Cardiac septum (tissue), 1 donor: Measurements from ENCODE around the gene STK33. TPM values are rescaled to one million over a fixed set of nuclear protein-coding genes. Genes with fewer than 3 reads are reported as not detected.

ENCODE experiments used
- DNase-seq: peaks from one replicate; pipeline ENCODE4 v3.0.0-alpha.2; 2020; ENCODE audit warnings: low spot score
- intact Hi-C: fragments of 100-400 bp; cut with DNase I; formaldehyde crosslinking; loops from one replicate; pipeline ENCODE4 v1.14.0; 2022
- long read RNA-seq: library from polyadenylated mRNA; unstranded; transcript quantifications from one replicate; pipeline ENCODE4 v2.0.0, GENCODE V29; 2021
- total RNA-seq: library from RNA; stranded (reverse); fragmentation: NEBNext Ultra II Directional; extraction: Animal tissue kit (Norgen Biotek cat#: 25700); gene quantifications from one replicate; pipeline ENCODE4 v1.2.1, GENCODE V29; 2021
- donor health status: DM: no; HTN: no; CAD: no.

Gene STK33
- 24.8 TPM for total RNA-seq
- long read RNA-seq, partial matches to known transcripts = 1 of 20 reads
- long read RNA-seq, other reads (novel, unspliced or antisense) = 18 of 20 reads

DNA sequence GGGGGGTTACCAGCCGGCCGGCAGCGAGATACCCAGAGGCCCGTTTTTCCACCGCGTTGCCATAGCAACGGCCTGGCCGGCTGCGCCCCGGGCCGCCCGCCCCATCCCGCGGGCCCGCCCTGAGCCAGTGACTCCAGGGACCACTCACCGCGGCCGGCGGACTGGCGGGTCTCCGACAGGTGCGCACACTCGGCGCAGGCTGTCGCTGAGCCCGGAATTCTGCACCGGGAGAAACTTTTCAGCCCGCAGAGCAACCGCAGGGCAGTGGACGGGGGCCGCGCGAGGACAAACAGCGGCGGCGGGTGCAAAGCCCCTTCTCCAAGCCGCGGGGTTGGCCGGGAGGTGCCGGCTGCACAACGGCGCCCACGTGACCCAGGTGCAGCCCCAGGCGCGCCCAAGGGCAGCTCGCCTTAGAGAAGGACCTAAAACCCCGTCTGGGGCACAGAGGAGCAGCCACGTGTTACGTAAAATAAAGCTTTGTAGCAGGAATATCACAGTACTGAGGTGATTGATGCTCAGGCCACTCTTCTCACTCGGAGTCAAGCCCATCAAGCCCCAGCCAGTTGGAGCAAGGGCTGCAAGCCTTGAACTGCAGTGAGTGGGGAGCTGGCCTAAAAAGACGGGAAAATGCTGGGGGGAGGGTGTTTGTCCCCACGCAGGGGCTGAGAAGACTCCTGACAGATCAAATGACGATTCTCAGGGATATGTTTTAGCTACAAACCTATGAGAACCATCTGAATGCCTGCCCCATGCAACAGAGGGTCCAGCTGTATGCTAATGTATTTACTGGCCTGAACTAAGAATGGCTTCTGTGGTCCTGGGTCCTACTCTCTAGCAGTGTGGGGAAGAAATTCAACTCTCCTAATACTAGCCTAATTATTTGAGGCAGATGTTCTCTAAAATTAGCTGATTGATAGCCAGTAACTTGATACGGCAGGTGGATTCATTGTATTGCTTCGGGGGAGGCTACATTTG is at the start of gene STK33:
TSS of gene STK33 (minus strand) at position 294 of the 975 bp plus-strand sequence. CDS start 119,323 bp downstream, outside the sequence.
- peak; percentile 83 for DNase-seq
- intact Hi-C loops = no loop called here

DNA sequence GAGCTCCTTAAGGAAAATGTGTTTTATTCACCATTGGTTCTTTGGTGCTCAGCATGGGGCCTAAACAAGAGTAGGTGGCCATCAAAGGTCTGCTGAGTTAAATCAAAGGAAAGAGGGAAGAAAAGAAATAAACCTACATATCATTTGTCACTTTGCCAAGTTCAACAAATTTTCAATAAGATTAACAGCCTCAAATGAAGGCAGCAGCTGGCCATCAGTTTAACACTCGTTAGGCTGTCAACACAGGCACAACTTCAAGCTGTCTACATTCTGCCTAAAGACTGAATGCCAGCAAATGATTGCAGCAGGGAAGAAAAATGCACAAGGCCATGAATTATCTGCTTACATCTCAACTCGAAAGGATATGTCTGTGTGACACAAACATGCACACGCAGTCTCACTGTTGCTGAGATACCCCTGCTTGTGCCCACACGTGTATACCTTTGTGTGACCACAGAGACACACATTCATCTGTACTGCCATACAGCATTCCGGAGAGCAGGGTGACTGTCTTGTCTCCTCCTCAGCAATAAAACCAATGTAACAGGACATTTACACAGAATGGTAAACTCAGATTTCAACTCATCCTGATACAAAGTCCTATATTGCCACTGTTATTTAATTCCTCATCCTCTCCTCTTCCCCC is 48.3 kb upstream of the STK33 start:
- DNase-seq = no peak
- intact Hi-C loops = no loop called here

DNA sequence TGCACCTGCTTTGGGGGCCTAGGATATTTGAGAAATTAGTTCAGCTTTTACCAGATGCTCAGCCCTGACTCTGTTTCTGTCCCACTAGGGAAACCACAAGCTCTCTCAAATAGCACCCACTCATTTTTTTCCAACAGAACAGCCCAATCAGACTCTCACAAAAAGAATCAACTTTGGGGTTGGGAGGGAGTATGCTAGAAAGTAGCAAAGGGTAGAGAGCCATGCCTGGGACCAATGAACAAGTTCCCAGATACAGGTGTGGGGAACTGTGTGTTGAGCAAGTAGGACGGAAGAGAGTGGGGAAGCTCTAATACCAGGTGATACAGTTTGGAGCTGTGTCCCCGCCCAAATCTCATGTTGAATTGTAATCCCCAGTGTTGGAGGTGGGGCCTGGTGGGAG is 47.3 kb upstream of the STK33 start:
- intact Hi-C loops = no loop called here
- DNase-seq = no peak

DNA sequence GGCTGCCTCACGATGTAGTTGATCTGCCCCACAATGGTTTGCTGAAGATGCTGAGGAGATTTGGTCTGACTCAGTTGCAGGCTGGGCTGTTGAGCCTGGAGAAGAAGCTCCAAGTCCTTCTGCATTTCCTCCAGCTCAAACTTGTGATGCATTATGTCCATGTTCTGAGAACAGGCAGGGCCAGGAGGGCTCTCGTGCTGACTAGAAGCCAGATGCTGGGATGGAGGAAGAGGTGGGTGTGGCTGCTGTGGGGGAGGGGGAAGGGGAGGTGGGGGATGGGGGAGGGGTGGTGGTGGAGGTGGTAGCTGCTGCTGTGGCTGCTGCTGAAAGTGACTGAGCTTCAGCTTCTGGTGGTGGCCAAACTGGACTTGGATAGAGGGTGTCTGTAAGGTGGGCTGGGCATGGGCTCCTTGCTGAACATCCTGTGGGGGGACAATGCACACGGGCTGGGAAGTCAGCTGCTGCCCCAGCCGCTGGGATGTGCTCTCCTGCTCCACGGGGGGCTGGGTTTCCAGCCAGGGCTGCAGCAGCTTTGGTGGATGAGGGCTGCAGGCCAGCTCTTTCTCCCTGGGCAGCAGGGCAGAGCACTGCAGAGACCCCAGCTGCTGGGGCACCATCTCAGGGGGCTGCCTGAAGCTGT is 46.4 kb upstream of the STK33 start:
- intact Hi-C loops = no loop called here
- no peak for DNase-seq

DNA sequence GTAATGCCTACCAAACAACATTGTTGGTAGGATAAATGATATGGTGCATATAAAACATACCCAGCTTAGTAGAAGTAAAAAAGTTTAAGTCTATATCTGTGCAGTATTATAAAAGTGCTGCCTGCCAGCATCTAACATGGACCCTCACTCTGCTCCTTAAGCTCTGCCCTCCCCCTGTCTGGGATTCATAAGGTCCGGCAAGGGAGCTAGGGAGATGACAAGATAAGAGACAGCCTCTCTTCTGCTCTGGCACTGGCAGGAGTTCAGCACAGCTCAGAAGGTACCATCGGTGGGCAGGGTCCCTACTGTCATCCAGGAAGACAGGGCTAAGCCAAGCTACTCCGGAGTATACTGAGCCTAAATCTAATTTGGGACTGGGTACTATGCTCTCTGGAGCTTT is 45.6 kb upstream of the STK33 start:
- intact Hi-C loops = no loop called here
- no peak for DNase-seq

DNA sequence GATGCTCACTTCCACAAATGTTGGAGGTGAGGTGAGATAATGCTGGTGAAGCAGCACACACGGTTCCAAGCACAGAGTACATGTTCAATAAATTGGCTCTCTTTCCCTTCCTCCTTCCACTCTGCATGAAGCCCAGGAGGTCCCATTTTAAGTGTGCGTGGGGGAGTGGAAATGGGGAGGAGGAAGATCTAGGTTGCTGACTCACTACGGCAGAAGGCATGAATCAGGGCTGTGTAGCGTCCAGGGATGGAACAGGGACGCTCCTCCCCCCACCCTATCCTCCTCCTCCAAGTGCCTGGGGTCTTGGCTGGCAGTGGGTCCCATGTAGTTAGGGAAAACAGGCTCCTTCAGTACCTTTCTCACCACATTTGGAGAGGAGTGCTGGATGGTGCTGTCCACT is 44.3 kb upstream of the STK33 start:
- DNase-seq = no peak
- intact Hi-C loops = no loop called here

DNA sequence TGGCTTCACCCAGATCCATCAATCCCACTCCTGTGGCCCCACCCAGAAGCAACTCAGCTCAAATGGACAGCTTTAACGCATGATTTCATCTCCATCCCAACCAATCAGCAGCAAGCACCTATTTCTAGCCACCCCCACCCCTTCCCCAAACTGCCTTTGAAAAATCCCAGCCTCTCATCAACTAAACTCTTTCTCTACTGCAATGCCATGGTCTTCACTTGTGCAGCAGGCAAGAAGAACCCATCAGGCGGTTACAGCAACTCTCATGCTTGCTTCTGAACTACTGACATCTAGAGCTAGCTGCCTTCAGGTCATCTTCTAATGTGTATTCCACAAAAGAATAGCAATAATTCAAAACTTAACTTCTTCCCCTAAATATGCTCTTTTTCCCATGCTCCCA is 42.1 kb upstream of the STK33 start:
- DNase-seq = no peak
- intact Hi-C loops = no loop called here

DNA sequence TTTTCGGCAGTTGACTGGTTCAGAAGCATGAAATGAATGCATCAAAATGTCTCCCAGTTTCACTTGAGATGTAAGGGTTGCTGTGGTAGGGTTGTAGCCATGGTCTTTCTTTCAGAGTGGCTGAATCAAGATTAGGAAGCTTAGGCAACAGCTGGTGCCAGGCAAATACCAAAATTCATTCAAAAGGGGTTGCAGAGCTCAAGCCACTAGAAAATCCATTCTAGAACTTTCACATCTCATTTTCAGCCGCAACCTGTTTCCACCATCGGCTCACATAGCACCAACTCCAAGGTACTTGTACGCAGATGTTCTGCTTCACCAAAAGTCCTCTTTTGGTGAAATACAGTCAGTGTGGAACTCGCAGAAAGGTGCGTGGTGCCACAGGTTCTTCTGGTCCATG is 40.5 kb upstream of the STK33 start:
- intact Hi-C loops = no loop called here
- no peak for DNase-seq

DNA sequence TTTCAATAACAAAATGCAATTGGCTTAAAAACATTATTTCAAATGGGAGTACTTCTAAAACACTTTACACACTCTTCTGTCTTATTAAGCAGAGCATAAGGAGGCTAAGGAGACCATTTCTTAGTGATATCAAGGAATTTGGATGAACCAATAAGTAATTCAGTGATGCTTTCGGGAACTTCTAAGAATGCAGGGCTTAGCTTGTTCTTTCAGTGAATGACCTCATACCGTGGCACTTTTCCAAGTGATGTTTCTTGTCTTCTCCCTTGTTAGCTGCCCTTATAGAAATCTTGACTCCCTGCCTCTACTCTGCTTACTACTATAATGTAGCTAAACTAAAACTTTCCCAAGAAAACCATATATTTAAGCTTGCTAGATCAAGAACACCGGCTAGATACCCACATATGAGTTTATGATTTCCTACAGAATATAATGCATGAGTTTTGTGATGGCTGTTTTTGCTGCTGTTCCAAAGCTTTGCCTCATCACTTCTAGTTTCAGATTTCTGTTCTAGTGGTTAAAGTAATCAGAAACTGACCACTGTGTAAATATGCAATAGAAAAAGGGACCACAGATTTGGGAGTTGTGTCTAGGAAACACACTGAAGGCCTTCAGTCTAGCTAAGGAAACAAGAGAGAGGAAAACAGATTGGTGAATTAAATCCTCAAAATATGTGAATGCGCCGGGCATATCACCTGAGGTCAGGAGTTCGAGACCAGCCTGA is 37.5 kb upstream of the STK33 start:
- intact Hi-C loops = no loop called here
- DNase-seq = no peak

DNA sequence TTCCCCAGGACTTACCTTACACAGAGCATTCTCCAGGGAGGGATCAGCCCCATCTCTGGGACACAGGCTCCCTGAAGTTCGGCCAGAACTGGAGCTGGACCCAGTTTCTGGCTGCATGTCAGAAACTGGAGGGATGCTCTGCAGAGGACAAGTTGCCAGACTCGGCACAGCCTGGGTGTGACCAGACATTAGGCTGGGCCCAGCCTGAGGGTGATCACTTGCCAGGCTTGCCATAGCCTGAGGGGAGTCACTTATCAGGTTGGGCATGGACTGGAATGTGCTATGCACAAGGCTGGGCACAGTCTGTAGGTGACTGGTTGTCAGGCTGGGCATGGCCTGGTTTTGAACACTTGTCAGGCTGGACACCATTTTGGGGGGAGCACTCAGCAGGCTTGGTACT is 30.7 kb upstream of the STK33 start:
- DNase-seq = no peak
- intact Hi-C loops = no loop called here

DNA sequence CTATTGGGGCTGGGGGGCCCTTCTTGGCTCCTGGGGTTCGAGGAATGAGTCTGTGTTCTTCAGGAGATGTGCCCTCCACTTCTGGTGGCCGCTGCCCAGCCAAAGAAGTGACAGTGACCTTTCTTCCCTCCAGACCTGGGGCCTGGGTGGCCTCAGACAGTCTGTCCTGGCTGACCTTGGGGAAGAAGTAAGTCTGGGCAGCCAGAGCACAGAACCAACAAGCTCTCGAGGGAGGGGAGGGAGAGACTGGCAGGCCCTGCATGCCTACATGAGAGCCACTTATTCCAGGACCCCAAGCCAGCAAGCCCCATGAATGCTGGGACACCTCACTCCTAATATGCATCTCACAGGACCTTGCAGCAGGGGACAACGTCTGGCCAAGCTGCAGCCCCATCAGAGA is 27.1 kb upstream of the STK33 start:
- intact Hi-C loops = no loop called here
- DNase-seq = no peak

DNA sequence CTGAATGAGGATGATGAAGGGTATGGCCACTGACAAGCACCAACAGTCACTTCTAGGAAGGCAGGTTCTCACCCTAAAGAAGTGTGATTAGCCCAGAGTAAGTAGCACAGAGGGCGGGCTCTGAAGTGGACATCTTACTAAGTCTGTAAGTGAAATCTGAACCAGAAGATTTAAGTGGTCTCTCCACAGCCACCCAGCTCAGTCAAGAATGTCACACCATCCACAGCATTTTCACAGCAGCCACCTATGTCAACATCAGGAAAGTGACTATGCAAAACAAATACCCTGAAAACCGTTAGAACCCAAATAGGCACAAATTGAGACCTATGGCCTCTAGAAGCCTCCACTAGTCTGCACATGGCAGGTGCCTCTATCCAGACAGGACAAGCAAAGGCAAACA is 23.0 kb upstream of the STK33 start:
- DNase-seq = no peak
- intact Hi-C loops = no loop called here

DNA sequence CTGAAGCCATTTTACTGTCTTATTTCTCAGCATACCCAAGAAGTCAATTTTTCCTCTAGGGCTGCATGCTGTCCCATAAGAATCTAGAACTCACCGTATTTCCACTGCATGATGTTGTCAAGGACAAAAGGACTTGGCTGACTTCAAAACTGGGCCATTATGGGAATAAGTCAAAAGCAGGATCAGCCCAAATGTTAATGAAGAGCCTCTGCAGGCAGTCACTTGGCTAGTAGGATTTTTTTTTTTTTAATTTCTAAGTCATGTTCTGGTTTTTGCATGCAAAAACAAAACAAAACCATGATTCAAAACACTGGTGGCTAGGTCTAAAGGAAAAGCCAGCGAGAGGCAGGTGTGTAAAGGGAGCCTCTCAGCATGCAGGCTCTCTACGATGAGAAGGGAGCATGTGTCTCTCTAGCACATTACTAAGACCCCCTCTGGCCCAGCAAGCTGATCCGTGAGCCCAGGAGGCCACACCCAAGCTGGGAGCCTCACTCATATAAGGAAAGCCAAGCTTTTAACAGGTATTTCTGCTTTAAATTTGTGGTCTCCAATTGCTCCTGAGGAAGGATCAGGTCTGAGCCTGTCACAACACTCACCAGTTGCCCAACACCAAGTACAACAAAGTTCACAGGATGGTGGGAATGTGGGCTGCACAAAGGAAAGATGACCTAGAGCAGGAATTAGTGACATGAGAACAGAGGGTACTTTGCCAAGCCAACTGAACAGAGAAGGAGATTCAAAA is 21.4 kb upstream of the STK33 start:
- intact Hi-C loops = no loop called here
- DNase-seq = no peak

DNA sequence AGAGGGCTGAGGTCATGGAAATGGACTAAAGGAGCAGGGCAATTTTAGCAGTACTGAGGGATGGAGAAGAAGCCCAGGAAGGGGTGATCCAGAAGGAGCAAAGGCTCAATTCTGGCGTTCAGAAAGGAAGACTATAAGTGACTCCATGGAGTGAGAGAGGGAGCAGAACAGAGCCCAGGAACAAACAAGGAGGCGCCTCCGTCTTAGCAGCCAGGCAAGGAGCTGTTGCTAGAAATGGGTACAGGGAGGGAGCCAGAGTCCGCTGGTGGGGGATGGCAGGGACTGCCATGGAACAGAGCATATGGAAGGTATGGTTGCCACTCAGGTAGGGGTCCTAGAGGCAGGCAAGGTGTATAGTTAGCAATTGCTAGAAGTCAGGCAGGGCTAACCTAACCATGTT is 20.5 kb upstream of the STK33 start:
- no peak for DNase-seq
- intact Hi-C loops = no loop called here

DNA sequence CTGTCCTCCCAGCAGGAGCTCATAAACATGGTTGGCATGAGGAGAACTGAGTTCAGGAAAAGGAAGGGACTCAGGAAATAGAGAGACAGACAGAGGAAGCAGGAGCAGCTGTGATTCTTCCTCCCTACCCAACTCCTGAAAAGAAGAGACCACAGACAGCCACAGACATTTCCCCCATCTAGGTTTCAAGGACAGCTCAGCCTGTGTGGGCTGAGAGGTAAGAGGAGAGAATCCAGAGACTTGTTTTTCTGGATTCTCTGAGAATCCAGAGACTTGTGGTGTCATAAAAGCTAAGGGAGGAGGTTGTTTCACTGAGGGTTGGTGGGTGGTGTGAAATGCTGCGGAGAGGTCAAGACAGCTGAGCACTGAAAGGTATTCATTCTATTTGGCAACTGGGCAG is 19.0 kb upstream of the STK33 start:
- DNase-seq = no peak
- intact Hi-C loops = no loop called here

DNA sequence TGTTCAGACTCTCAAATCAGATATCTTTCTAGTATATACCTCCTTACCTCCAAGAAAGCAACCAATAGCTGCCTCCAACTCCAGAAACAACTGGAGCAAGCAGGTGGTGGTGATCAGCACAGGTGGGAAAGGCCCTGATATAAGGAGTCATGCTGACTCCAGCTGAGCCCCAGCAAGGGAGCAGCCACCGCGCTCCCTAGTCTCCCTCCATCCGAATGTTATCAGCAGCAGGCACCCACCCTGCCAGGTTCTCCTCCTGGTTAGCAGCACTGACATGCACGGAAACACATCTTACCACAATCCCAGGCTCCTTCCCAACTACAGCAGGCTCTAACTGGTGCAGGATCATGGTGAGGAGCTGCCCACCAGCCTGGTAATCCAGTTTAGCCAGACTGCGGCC is 18.5 kb upstream of the STK33 start:
- intact Hi-C loops = no loop called here
- DNase-seq = no peak

DNA sequence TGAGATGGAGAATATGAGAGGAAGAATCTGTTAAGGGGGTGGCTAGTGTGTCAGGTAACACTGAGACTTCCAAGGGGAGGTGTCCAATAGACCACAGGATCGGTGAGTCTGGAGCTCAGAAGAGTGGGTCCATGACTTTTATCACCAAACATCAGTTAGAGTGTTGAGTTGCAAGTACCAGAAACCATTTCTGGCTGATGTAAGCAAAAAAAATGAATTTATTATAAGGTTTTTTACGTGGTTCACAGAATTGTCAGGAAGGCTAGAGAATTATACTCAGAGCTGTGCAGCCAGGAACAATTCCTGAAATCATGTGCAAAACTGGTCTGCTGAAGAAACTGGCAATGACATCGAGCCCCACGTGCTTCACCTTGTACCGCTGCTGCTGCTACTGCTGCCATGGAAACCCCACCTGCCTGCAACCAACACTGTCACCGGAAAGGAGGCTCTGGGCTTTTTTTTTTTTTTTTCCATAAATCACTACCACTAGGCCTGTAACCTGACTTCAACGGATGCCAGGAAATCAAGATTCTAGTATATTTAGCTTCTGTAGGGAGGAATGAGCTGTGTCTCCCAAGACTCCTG is 16.6 kb upstream of the STK33 start:
- intact Hi-C loops = no loop called here
- DNase-seq = no peak

DNA sequence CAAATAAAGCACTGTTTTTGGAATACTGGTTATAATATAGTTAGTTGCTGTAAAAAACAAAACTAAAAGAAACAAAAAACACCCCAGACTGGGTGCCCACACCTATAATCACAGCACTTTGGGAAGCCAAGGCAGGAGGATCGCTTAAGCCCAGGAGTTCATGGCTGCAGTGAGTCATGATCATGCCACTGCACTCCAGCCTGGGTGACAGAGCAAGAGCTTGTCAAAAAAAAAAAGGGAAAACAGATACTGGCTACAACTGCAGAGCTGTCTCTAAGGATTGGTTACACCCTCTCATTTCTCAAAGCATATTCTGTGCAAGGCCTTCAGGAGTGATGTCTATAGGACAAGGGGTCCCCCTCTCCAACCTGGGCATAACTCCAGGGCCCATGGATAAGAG is 14.6 kb upstream of the STK33 start:
- DNase-seq = no peak
- intact Hi-C loops = loop anchor here (10.0 kb wide), 1 partner anchor 196 kb away; no protein-coding TSS in a partner anchor
